Stimulated activated CD4-positive, alpha-beta T cell treated with anti-CD3 and anti-CD28 coated beads, Interleukin-15, amount 100 ng/mL, for 48 hours (primary cell): ENCODE measurements around the gene IGF2BP2.
"Not testable (repeated sequence)": the region's sequence is repeated elsewhere in the genome, so short reads cannot be mapped to it uniquely, and the experiment has no call there.

ENCODE experiments used
- DNase-seq, 2 donors: peaks; one replicate each; pipeline ENCODE4 v3.0.0-alpha.2; 2020; ENCODE audit warnings: low read depth in 2 of 2

Gene IGF2BP2

GRCh38 chr3:185825006-185825638, at the start of gene IGF2BP2:
IGF2BP2 (minus strand) TSS chr3:185825042; CDS start chr3:185824960, 82 bp downstream.
- peak in 1 of 2 donors; percentile 40 for DNase-seq

GRCh38 chr3:185874119-185874518, 49.3 kb upstream of the IGF2BP2 start:
- no peak for DNase-seq

- DNase-seq: no peak
Measured at GRCh38 chr3:185867650-185868049, 42.8 kb upstream of the IGF2BP2 start.

GRCh38 chr3:185866995-185867394, 42.2 kb upstream of the IGF2BP2 start:
- no peak for DNase-seq

- DNase-seq: no peak
Measured at GRCh38 chr3:185866555-185866954, 41.7 kb upstream of the IGF2BP2 start.

- DNase-seq: no peak
Measured at GRCh38 chr3:185865247-185865646, 40.4 kb upstream of the IGF2BP2 start.

GRCh38 chr3:185864767-185865166, 39.9 kb upstream of the IGF2BP2 start:
- no peak for DNase-seq

- no peak for DNase-seq
Measured at GRCh38 chr3:185862920-185863319, 38.1 kb upstream of the IGF2BP2 start.

GRCh38 chr3:185859294-185859972, 34.6 kb upstream of the IGF2BP2 start:
- DNase-seq: no peak

- no peak for DNase-seq
Measured at GRCh38 chr3:185858502-185859225, 33.8 kb upstream of the IGF2BP2 start.

- DNase-seq: no peak
Measured at GRCh38 chr3:185857208-185857607, 32.4 kb upstream of the IGF2BP2 start.

- no peak for DNase-seq
Measured at GRCh38 chr3:185856652-185857051, 31.8 kb upstream of the IGF2BP2 start.

GRCh38 chr3:185853771-185854170, 28.9 kb upstream of the IGF2BP2 start:
- not testable (repeated sequence) for DNase-seq

- no peak for DNase-seq
Measured at GRCh38 chr3:185852635-185853034, 27.8 kb upstream of the IGF2BP2 start.

GRCh38 chr3:185851959-185852358, 27.1 kb upstream of the IGF2BP2 start:
- no peak for DNase-seq

GRCh38 chr3:185851046-185851445, 26.2 kb upstream of the IGF2BP2 start:
- DNase-seq: no peak

- no peak for DNase-seq
Measured at GRCh38 chr3:185847506-185847905, 22.7 kb upstream of the IGF2BP2 start.

- no peak for DNase-seq
Measured at GRCh38 chr3:185846037-185846436, 21.2 kb upstream of the IGF2BP2 start.

- DNase-seq: no peak
Measured at GRCh38 chr3:185844051-185844450, 19.2 kb upstream of the IGF2BP2 start.

- DNase-seq: no peak
Measured at GRCh38 chr3:185843635-185844034, 18.8 kb upstream of the IGF2BP2 start.

- no peak for DNase-seq
Measured at GRCh38 chr3:185843126-185843525, 18.3 kb upstream of the IGF2BP2 start.

- no peak for DNase-seq
Measured at GRCh38 chr3:185842241-185842640, 17.4 kb upstream of the IGF2BP2 start.
